Measurements from ENCODE around the gene PDCL3. TPM values are rescaled to one million over a fixed set of nuclear protein-coding genes. Genes with fewer than 3 reads are reported as not detected.

Gene PDCL3
- total RNA-seq, 1 experiment from 2014 or later, result 24.2 TPM

- intact Hi-C loops (cut with micrococcal nuclease), result no loop called here
- Mint-ChIP-seq H3K9me3 (ENCODE audit: unreplicated experiment) (no peaks in the 10 kb centered on the region), H3K36me3 (ENCODE audit: insufficient read depth, unreplicated experiment) (no peaks in the 10 kb centered on the region), H3K4me3 (ENCODE audit: unreplicated experiment) (no peak overlapping the region), H3K27me3 (ENCODE audit: insufficient read depth, unreplicated experiment) (peaks cover 57% of the 10 kb centered on the region), H3K4me1 (ENCODE audit: insufficient read depth, unreplicated experiment) (no peaks in the 10 kb centered on the region), H3K27ac (ENCODE audit: low read depth, unreplicated experiment) (no peak overlapping the region)
- no peak for TF ChIP-seq CTCF (IDR thresholded peaks at IDR 0.05; ENCODE audit: unreplicated experiment)
- no TSS peak for BruUV-seq (replicated peaks)
- CTCF ChIA-PET, result interaction anchor here (0.6 to 1.2 kb wide), 5 partner anchors 8 to 391 kb away, joined by 3 to 5 read pairs (median 3); no protein-coding TSS in a partner anchor
- POLR2A ChIA-PET, result no interaction called here
- DNase-seq (ENCODE audit: unreplicated experiment), result no peak
Measured at GRCh38 chr2:100621371-100621951, 58.7 kb downstream of the PDCL3 start.

- Mint-ChIP-seq H3K4me3 (ENCODE audit: unreplicated experiment) (no peak overlapping the region), H3K4me1 (ENCODE audit: insufficient read depth, unreplicated experiment) (no peaks in the 10 kb centered on the region), H3K36me3 (ENCODE audit: insufficient read depth, unreplicated experiment) (no peaks in the 10 kb centered on the region), H3K9me3 (ENCODE audit: unreplicated experiment) (no peaks in the 10 kb centered on the region), H3K27ac (ENCODE audit: low read depth, unreplicated experiment) (no peak overlapping the region), H3K27me3 (ENCODE audit: insufficient read depth, unreplicated experiment) (peaks cover 60% of the 10 kb centered on the region)
- ChIA-PET CTCF (interaction anchor here (0.6 to 1.2 kb wide), 4 partner anchors 13 to 44 kb away, joined by 3 to 4 read pairs (median 3); no protein-coding TSS in a partner anchor), POLR2A (no interaction called here)
- no peak for DNase-seq (ENCODE audit: unreplicated experiment)
- TF ChIP-seq CTCF (IDR thresholded peaks at IDR 0.05; ENCODE audit: unreplicated experiment), result no peak
- intact Hi-C loops (cut with micrococcal nuclease), result no loop called here
- no TSS peak for BruUV-seq (replicated peaks)
Measured at GRCh38 chr2:100623033-100623715, 60.4 kb downstream of the PDCL3 start.

DNA sequence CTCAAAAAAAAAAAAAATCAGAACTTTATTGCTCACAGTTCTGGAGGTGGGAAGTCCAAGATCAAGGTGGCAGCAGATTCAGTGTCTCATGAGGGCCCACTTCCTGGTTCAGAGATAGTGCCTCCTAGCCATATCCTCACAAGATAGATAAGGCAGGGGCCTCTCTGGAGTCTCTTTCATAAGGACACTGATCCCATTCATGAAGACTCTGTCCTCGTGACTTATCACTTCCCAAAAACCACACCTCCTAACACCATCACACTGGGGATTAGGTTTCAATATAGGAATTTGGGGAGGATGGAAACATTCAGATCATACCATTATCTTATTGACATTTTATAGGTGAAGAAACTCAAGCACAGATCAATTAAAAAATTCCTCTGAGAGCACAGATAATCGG, 61.1 kb downstream of the PDCL3 start:
- H3K36me3 Mint-ChIP-seq (ENCODE audit: insufficient read depth, unreplicated experiment), result no peaks in the 10 kb centered on the region
- no peaks in the 10 kb centered on the region for H3K9me3 Mint-ChIP-seq (ENCODE audit: unreplicated experiment)
- H3K27ac Mint-ChIP-seq (ENCODE audit: low read depth, unreplicated experiment), result no peak overlapping the region
- no TSS peak for BruUV-seq (replicated peaks)
- DNase-seq (ENCODE audit: unreplicated experiment), result no peak
- no peak overlapping the region for H3K4me3 Mint-ChIP-seq (ENCODE audit: unreplicated experiment)
- peaks cover 60% of the 10 kb centered on the region for H3K27me3 Mint-ChIP-seq (ENCODE audit: insufficient read depth, unreplicated experiment)
- POLR2A ChIA-PET, result no interaction called here
- H3K4me1 Mint-ChIP-seq (ENCODE audit: insufficient read depth, unreplicated experiment), result no peaks in the 10 kb centered on the region
- CTCF ChIA-PET, result interaction anchor here (0.6 to 1.2 kb wide), 3 partner anchors 17 to 44 kb away, joined by 3 to 4 read pairs (median 3); no protein-coding TSS in a partner anchor
- TF ChIP-seq CTCF (IDR thresholded peaks at IDR 0.05; ENCODE audit: unreplicated experiment), result no peak
- intact Hi-C loops (cut with micrococcal nuclease), result no loop called here

DNA sequence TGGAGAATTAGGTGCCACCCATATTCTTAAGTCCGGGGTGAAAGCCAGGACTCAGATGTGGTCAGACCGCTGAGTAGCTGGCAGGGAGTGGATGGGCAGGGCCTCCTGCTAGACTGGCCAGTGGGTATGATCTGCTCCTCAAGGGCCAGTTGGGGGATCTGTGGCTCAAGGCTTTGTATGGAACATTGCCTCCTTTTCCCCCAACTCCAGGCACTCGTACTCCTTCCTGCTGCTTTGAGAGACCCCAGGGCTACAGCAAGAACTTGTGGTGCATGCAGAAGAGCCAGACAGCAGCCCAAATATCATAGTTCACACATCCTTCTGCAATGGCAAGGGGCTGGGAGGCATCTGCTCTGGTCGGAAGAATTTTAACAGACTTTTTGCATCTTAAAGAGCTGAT, 61.7 kb downstream of the PDCL3 start:
- intact Hi-C loops (cut with micrococcal nuclease), result no loop called here
- no peak overlapping the region for H3K4me3 Mint-ChIP-seq (ENCODE audit: unreplicated experiment)
- ChIA-PET CTCF (no interaction called here), POLR2A (no interaction called here)
- H3K27ac Mint-ChIP-seq (ENCODE audit: low read depth, unreplicated experiment), result no peak overlapping the region
- no TSS peak for BruUV-seq (replicated peaks)
- TF ChIP-seq CTCF (IDR thresholded peaks at IDR 0.05; ENCODE audit: unreplicated experiment), result no peak
- H3K9me3 Mint-ChIP-seq (ENCODE audit: unreplicated experiment), result no peaks in the 10 kb centered on the region
- DNase-seq (ENCODE audit: unreplicated experiment), result no peak
- no peaks in the 10 kb centered on the region for H3K36me3 Mint-ChIP-seq (ENCODE audit: insufficient read depth, unreplicated experiment)
- no peaks in the 10 kb centered on the region for H3K4me1 Mint-ChIP-seq (ENCODE audit: insufficient read depth, unreplicated experiment)
- peaks cover 58% of the 10 kb centered on the region for H3K27me3 Mint-ChIP-seq (ENCODE audit: insufficient read depth, unreplicated experiment)
